NCI-H1417 (cell line): Measurements from ENCODE around the gene ACYP2.

Experiments used
- DNase-seq, 3 experiments: peaks; one replicate each; lab custom pipeline; 2025; lab: John Stamatoyannopoulos, UW

ACYP2 gene

GRCh38 chr2:54158311-54158710 is 42.9 kb downstream of the ACYP2 start:
- no peak for DNase-seq

GRCh38 chr2:54161660-54162424 is 46.4 kb downstream of the ACYP2 start:
- DNase-seq, result peak in 1 of 3 experiments; percentile 33

GRCh38 chr2:54164106-54164505 is 48.7 kb downstream of the ACYP2 start:
- no peak for DNase-seq

GRCh38 chr2:54166121-54166773 is 50.8 kb downstream of the ACYP2 start:
- no peak for DNase-seq

- peak in 2 of 3 experiments; percentile 42 to 77 for DNase-seq
Measured at GRCh38 chr2:54176577-54176976, 61.2 kb downstream of the ACYP2 start.

GRCh38 chr2:54183281-54183680 is 67.9 kb downstream of the ACYP2 start:
- DNase-seq, result no peak

GRCh38 chr2:54183972-54184371 is 68.6 kb downstream of the ACYP2 start:
- DNase-seq, result no peak

GRCh38 chr2:54185105-54185504 is 69.7 kb downstream of the ACYP2 start:
- no peak for DNase-seq

GRCh38 chr2:54187331-54187730 is 71.9 kb downstream of the ACYP2 start:
- no peak for DNase-seq

- no peak for DNase-seq
Measured at GRCh38 chr2:54189539-54189938, 74.1 kb downstream of the ACYP2 start.

- DNase-seq, result no peak
Measured at GRCh38 chr2:54191361-54192135, 76.1 kb downstream of the ACYP2 start.

GRCh38 chr2:54194761-54195750 is 79.6 kb downstream of the ACYP2 start:
- DNase-seq, result no peak

- DNase-seq, result no peak
Measured at GRCh38 chr2:54196646-54197045, 81.2 kb downstream of the ACYP2 start.

GRCh38 chr2:54204476-54204875 is 89.1 kb downstream of the ACYP2 start:
- DNase-seq, result no peak

- peak; percentile 16 to 89 (median 59) for DNase-seq
Measured at GRCh38 chr2:54206596-54206995, 91.2 kb downstream of the ACYP2 start.

- no peak for DNase-seq
Measured at GRCh38 chr2:54207666-54208195, 92.3 kb downstream of the ACYP2 start.

- DNase-seq, result peak in 1 of 3 experiments; percentile 14
Measured at GRCh38 chr2:54208364-54209240, 93.2 kb downstream of the ACYP2 start.

GRCh38 chr2:54209379-54209778 is 94.0 kb downstream of the ACYP2 start:
- no peak for DNase-seq

GRCh38 chr2:54212456-54212855 is 97.0 kb downstream of the ACYP2 start:
- DNase-seq, result no peak

GRCh38 chr2:54213082-54213481 is 97.7 kb downstream of the ACYP2 start:
- no peak for DNase-seq
